ENCODE results near the gene RAB20. TPM values are rescaled to one million over a fixed set of nuclear protein-coding genes. Genes with fewer than 3 reads are reported as not detected.

RAB20 gene
- total RNA-seq, 1 donor from 2014 or later = 1.5 TPM

GRCh38 chr13:110507678-110508381 lies 53.7 kb downstream of the RAB20 start:
- no peak for TF ChIP-seq CTCF (IDR thresholded peaks at IDR 0.05; ENCODE audit: unreplicated experiment)
- peak overlapping the region; percentile 13 for H3K27ac Mint-ChIP-seq (ENCODE audit: unreplicated experiment)
- peaks cover 19% of the 10 kb centered on the region for H3K27me3 Mint-ChIP-seq (ENCODE audit: unreplicated experiment)
- H3K4me1 Mint-ChIP-seq (ENCODE audit: unreplicated experiment) = no peaks in the 10 kb centered on the region
- peaks cover 50% of the 10 kb centered on the region for H3K36me3 Mint-ChIP-seq (ENCODE audit: low read depth, unreplicated experiment)
- H3K9me3 Mint-ChIP-seq (ENCODE audit: unreplicated experiment) = no peaks in the 10 kb centered on the region
- DNase-seq (ENCODE audit: low spot score) = no peak
- no peak overlapping the region for H3K4me3 Mint-ChIP-seq (ENCODE audit: unreplicated experiment)

- Mint-ChIP-seq H3K9me3 (ENCODE audit: unreplicated experiment) (no peaks in the 10 kb centered on the region), H3K27me3 (ENCODE audit: unreplicated experiment) (peaks cover 21% of the 10 kb centered on the region), H3K4me1 (ENCODE audit: unreplicated experiment) (no peaks in the 10 kb centered on the region), H3K36me3 (ENCODE audit: low read depth, unreplicated experiment) (peaks cover 53% of the 10 kb centered on the region), H3K27ac (ENCODE audit: unreplicated experiment) (no peak overlapping the region), H3K4me3 (ENCODE audit: unreplicated experiment) (peak overlapping the region; percentile 42)
- DNase-seq (ENCODE audit: low spot score) = no peak
- no peak for TF ChIP-seq CTCF (IDR thresholded peaks at IDR 0.05; ENCODE audit: unreplicated experiment)
Observed at GRCh38 chr13:110506859-110507566, 54.5 kb downstream of the RAB20 start.

GRCh38 chr13:110506396-110506795 lies 55.1 kb downstream of the RAB20 start:
- DNase-seq (ENCODE audit: low spot score) = no peak
- Mint-ChIP-seq H3K4me3 (ENCODE audit: unreplicated experiment) (no peak overlapping the region), H3K4me1 (ENCODE audit: unreplicated experiment) (no peaks in the 10 kb centered on the region), H3K27ac (ENCODE audit: unreplicated experiment) (no peak overlapping the region), H3K9me3 (ENCODE audit: unreplicated experiment) (no peaks in the 10 kb centered on the region), H3K27me3 (ENCODE audit: unreplicated experiment) (peaks cover 18% of the 10 kb centered on the region), H3K36me3 (ENCODE audit: low read depth, unreplicated experiment) (peaks cover 59% of the 10 kb centered on the region)
- TF ChIP-seq CTCF (IDR thresholded peaks at IDR 0.05; ENCODE audit: unreplicated experiment) = no peak

- H3K9me3 Mint-ChIP-seq (ENCODE audit: unreplicated experiment) = no peaks in the 10 kb centered on the region
- peaks cover 22% of the 10 kb centered on the region for H3K27me3 Mint-ChIP-seq (ENCODE audit: unreplicated experiment)
- H3K36me3 Mint-ChIP-seq (ENCODE audit: low read depth, unreplicated experiment) = peaks cover 63% of the 10 kb centered on the region
- no peak overlapping the region for H3K4me3 Mint-ChIP-seq (ENCODE audit: unreplicated experiment)
- peak overlapping the region; percentile 14 for H3K27ac Mint-ChIP-seq (ENCODE audit: unreplicated experiment)
- no peak for DNase-seq (ENCODE audit: low spot score)
- no peak for TF ChIP-seq CTCF (IDR thresholded peaks at IDR 0.05; ENCODE audit: unreplicated experiment)
- no peaks in the 10 kb centered on the region for H3K4me1 Mint-ChIP-seq (ENCODE audit: unreplicated experiment)
Observed at GRCh38 chr13:110505594-110505993, 55.9 kb downstream of the RAB20 start.

GRCh38 chr13:110503979-110504499 lies 57.5 kb downstream of the RAB20 start:
- peaks cover 1% of the 10 kb centered on the region for H3K4me1 Mint-ChIP-seq (ENCODE audit: unreplicated experiment)
- peaks cover 67% of the 10 kb centered on the region for H3K36me3 Mint-ChIP-seq (ENCODE audit: low read depth, unreplicated experiment)
- no peaks in the 10 kb centered on the region for H3K9me3 Mint-ChIP-seq (ENCODE audit: unreplicated experiment)

More at GRCh38 chr13:110503979-110504499, 57.5 kb downstream of the RAB20 start:
- DNase-seq (ENCODE audit: low spot score) = no peak
- Mint-ChIP-seq H3K27ac (ENCODE audit: unreplicated experiment) (no peak overlapping the region), H3K4me3 (ENCODE audit: unreplicated experiment) (no peak overlapping the region), H3K27me3 (ENCODE audit: unreplicated experiment) (peaks cover 28% of the 10 kb centered on the region)
- TF ChIP-seq CTCF (IDR thresholded peaks at IDR 0.05; ENCODE audit: unreplicated experiment) = no peak

Data from endothelial cell (in vitro differentiated cells).